SH-SY5Y (cell line): ENCODE measurements around the gene PPME1.

Source experiments
- GATA2 ChIP-seq: IDR thresholded peaks from 2 replicates; pipeline ENCODE4 v1.6.1; 2011; ENCODE audit warnings: mild to moderate bottlenecking, low read depth, low read length
- GATA3 ChIP-seq: IDR thresholded peaks from 2 replicates; pipeline ENCODE4 v1.6.1; 2011; ENCODE audit warnings: low read depth, mild to moderate bottlenecking, low read length, moderate library complexity

GRCh38 chr11:74257959-74258553 is 87.0 kb downstream of the PPME1 start:
- no peak for TF ChIP-seq GATA2
- no peak for TF ChIP-seq GATA3
